OCI-LY7 (cell line): Measurements from ENCODE around the gene AZU1. TPM values are rescaled to one million over a fixed set of nuclear protein-coding genes. Genes with fewer than 3 reads are reported as not detected.

ENCODE experiments used
- BruUV-seq: library from RNA; stranded (reverse); fragments of 400-500 nt; replicated peaks from 2 replicates; lab custom pipeline; 2021; lab: Mats Ljungman, UMichigan
- CTCF ChIA-PET: fragments of 300-600 bp; sonication (Branson Sonifier 250); formaldehyde crosslinking; loops from one replicate; lab custom pipeline; 2022; ENCODE audit warnings: antibody characterized with exemption; ENCODE audit not compliant: unreplicated experiment; lab: Charles Lee
- POLR2A ChIA-PET: fragments of 300-600 bp; sonication (Branson Sonifier 250); formaldehyde crosslinking; loops from one replicate; lab custom pipeline; 2022; ENCODE audit warnings: antibody characterized with exemption; lab: Charles Lee
- DNase-seq: peaks from one replicate; pipeline ENCODE4 v3.0.0-alpha.2; 2015; ENCODE audit warnings: low spot score
- H2AFZ ChIP-seq: fragments of 200-600 bp; sonication (generic), shearing (Covaris generic); 2 replicates; pipeline ENCODE4 v1.6.1; 2014; ENCODE audit warnings: mild to moderate bottlenecking, antibody characterized with exemption, low read length, moderate library complexity
- H3K27ac ChIP-seq: fragments of 200-600 bp; sonication (generic); 2 replicates; pipeline ENCODE4 v1.5.1; 2014; ENCODE audit warnings: mixed run types, low read depth, mild to moderate bottlenecking, moderate library complexity, low read length, inconsistent platforms; ENCODE audit not compliant: poor library complexity, severe bottlenecking
- H3K36me3 ChIP-seq: fragments of 200-600 bp; sonication (generic); 2 replicates; pipeline ENCODE4 v1.6.1; 2014; ENCODE audit warnings: mild to moderate bottlenecking, antibody characterized with exemption, low read length, moderate library complexity, mixed read lengths; ENCODE audit not compliant: insufficient read depth
- H3K4me1 ChIP-seq: fragments of 200-600 bp; sonication (generic); 2 replicates; pipeline ENCODE4 v1.5.1; 2014; ENCODE audit warnings: mild to moderate bottlenecking, low read length; ENCODE audit not compliant: insufficient read depth, poor library complexity, severe bottlenecking
- H3K4me2 ChIP-seq: fragments of 200-600 bp; sonication (generic); 2 replicates; pipeline ENCODE4 v1.6.1; 2014; ENCODE audit warnings: mild to moderate bottlenecking, low read length
- H3K4me3 ChIP-seq: fragments of 200-600 bp; sonication (generic); 2 replicates; pipeline ENCODE4 v1.5.1; 2014; ENCODE audit warnings: mild to moderate bottlenecking, low read depth, low read length; ENCODE audit not compliant: poor library complexity, severe bottlenecking
- H3K79me2 ChIP-seq: fragments of 200-600 bp; sonication (generic); 2 replicates; pipeline ENCODE4 v1.6.1; 2016; ENCODE audit warnings: low read depth, mild to moderate bottlenecking, low read length, moderate library complexity, mixed read lengths; ENCODE audit not compliant: insufficient read depth
- H3K9me2 ChIP-seq: fragments of 200-600 bp; sonication (generic); 2 replicates; pipeline ENCODE4 v1.6.1; 2016; ENCODE audit warnings: mild to moderate bottlenecking, low read length, mixed read lengths; ENCODE audit not compliant: insufficient read depth
- H3K9me3 ChIP-seq: fragments of 200-600 bp; sonication (generic); 2 replicates; pipeline ENCODE4 v1.6.1; 2014; ENCODE audit warnings: mild to moderate bottlenecking, mixed run types, low read length, mixed read lengths
- H4K20me1 ChIP-seq: fragments of 200-600 bp; sonication (generic); 2 replicates; pipeline ENCODE4 v1.6.1; 2014; ENCODE audit warnings: mild to moderate bottlenecking, antibody characterized with exemption, low read length, moderate library complexity, mixed read lengths; ENCODE audit not compliant: insufficient read depth
- CTCF ChIP-seq: fragments of 200-600 bp; sonication (generic); conservative IDR thresholded peaks from 2 replicates; pipeline ENCODE4 v1.5.1; 2014; ENCODE audit warnings: mild to moderate bottlenecking, antibody characterized with exemption, low read length, moderate library complexity, mixed read lengths
- EZH2phosphoT487 ChIP-seq: fragments of 200-600 bp; sonication (generic); IDR thresholded peaks from 2 replicates; pipeline ENCODE4 v1.6.1; 2018; ENCODE audit warnings: low read depth, borderline replicate concordance, mild to moderate bottlenecking, mixed run types, antibody characterized with exemption, low read length, moderate library complexity, mixed read lengths
- intact Hi-C: fragments of 100-400 bp; cut with micrococcal nuclease; formaldehyde crosslinking; loops from one replicate; pipeline ENCODE4 v1.10.0; 2022; ENCODE audit not compliant: unreplicated experiment
- total RNA-seq, 2 experiments: library from RNA; depleted of rRNA in 1 of 2; stranded (reverse); fragments of >200 nt in 1 of 2; shearing (Covaris generic) in 1 of 2; gene quantifications; 2 replicates each; pipeline ENCODE4 v1.2.3, GENCODE V29; 2014 to 2022

The AZU1 gene
- total RNA-seq, 2 experiments from 2014 or later: not detected

GRCh38 chr19:797528-798414 lies 29.9 kb upstream of the AZU1 start:
- peaks cover 45% of the 10 kb centered on the region for H4K20me1 ChIP-seq
- no peaks in the 10 kb centered on the region for H3K9me3 ChIP-seq
- H3K36me3 ChIP-seq: peaks cover 49% of the 10 kb centered on the region
- H3K27ac ChIP-seq: peak overlapping the region; percentile 79
- intact Hi-C loops: loop anchor here (2.0 to 5.0 kb wide), 2 partner anchors 135 to 225 kb away; partner anchors contain the start of genes BSG and RNF126
- no peaks in the 10 kb centered on the region for H3K9me2 ChIP-seq
- POLR2A ChIA-PET: no interaction called here
- H3K4me1 ChIP-seq: peaks cover 21% of the 10 kb centered on the region
- DNase-seq: peak; percentile 94
- peak overlapping the region; percentile 98 for H3K4me3 ChIP-seq
- CTCF ChIA-PET: no interaction called here
- no TSS peak for BruUV-seq
- no peak overlapping the region for H2AFZ ChIP-seq
- H3K79me2 ChIP-seq: peaks cover 49% of the 10 kb centered on the region
- TF ChIP-seq EZH2phosphoT487 (no peak), CTCF (no peak)
- H3K4me2 ChIP-seq: peak overlapping the region; percentile 94

GRCh38 chr19:798415-799075 lies 29.1 kb upstream of the AZU1 start:
- TF ChIP-seq EZH2phosphoT487 (no peak), CTCF (no peak)
- peak overlapping the region; percentile 94 for H3K4me2 ChIP-seq
- no TSS peak for BruUV-seq
- H3K9me2 ChIP-seq: no peaks in the 10 kb centered on the region
- peak overlapping the region; percentile 98 for H3K4me3 ChIP-seq
- peak overlapping the region; percentile 69 for H3K27ac ChIP-seq
- peaks cover 21% of the 10 kb centered on the region for H3K4me1 ChIP-seq
- peaks cover 57% of the 10 kb centered on the region for H3K36me3 ChIP-seq
- CTCF ChIA-PET: no interaction called here
- H3K79me2 ChIP-seq: peaks cover 57% of the 10 kb centered on the region
- no peak overlapping the region for H2AFZ ChIP-seq
- H3K9me3 ChIP-seq: no peaks in the 10 kb centered on the region
- peaks cover 47% of the 10 kb centered on the region for H4K20me1 ChIP-seq
- POLR2A ChIA-PET: no interaction called here
- peak; percentile 34 for DNase-seq
- intact Hi-C loops: loop anchor here (5.0 kb wide), 1 partner anchor 226 kb away; the partner anchor contains the start of gene BSG
